ENCODE measurements around the gene JAM3.

The JAM3 gene

GRCh38 chr11:134063991-134064747, 4.7 kb upstream of the JAM3 start:
- no peak for DNase-seq
- Histone ChIP-seq H3K27me3 (no peaks in the 10 kb centered on the region), H3K36me3 (no peaks in the 10 kb centered on the region), H3K9me3 (no peaks in the 10 kb centered on the region), H3K4me3 (ENCODE audit: low read depth, low read length) (no peak overlapping the region), H3K4me1 (0 out of 2 replicates have a peak, but pooled peaks cover 3% of the 10 kb centered on the region)
- no peak for TF ChIP-seq CTCF (IDR thresholded peaks at IDR 0.05; ENCODE audit: low read depth, low read length)

GRCh38 chr11:134065381-134065780, 3.5 kb upstream of the JAM3 start:
- H3K9me3 ChIP-seq: no peaks in the 10 kb centered on the region
- H3K27me3 ChIP-seq: no peaks in the 10 kb centered on the region
- no peaks in the 10 kb centered on the region; the same call in 1 of the 2 replicates for H3K36me3 ChIP-seq
- DNase-seq: no peak
- no peak for TF ChIP-seq CTCF (IDR thresholded peaks at IDR 0.05; ENCODE audit: low read depth, low read length)
- H3K4me3 ChIP-seq (ENCODE audit: low read depth, low read length): no peak overlapping the region
- H3K4me1 ChIP-seq: peaks cover 8% of the 10 kb centered on the region

GRCh38 chr11:134066943-134067885, 1.7 kb upstream of the JAM3 start:
- Histone ChIP-seq H3K4me3 (ENCODE audit: low read depth, low read length) (no peak overlapping the region), H3K4me1 (peaks cover 10% of the 10 kb centered on the region), H3K36me3 (no peaks in the 10 kb centered on the region; the same call in 1 of the 2 replicates), H3K27me3 (no peaks in the 10 kb centered on the region), H3K9me3 (no peaks in the 10 kb centered on the region)
- TF ChIP-seq CTCF (IDR thresholded peaks at IDR 0.05; ENCODE audit: low read depth, low read length): no peak
- DNase-seq: no peak

GRCh38 chr11:134069426-134070341, 812 bp downstream of the JAM3 start:
- H3K36me3 ChIP-seq: no peaks in the 10 kb centered on the region; the same call in 1 of the 2 replicates
- peaks cover 10% of the 10 kb centered on the region for H3K4me1 ChIP-seq
- no peaks in the 10 kb centered on the region for H3K27me3 ChIP-seq
- no peak for TF ChIP-seq CTCF (IDR thresholded peaks at IDR 0.05; ENCODE audit: low read depth, low read length)
- H3K9me3 ChIP-seq: no peaks in the 10 kb centered on the region
- peak; percentile 65 for DNase-seq
- peak overlapping the region; percentile 59 for H3K4me3 ChIP-seq (ENCODE audit: low read depth, low read length)

GRCh38 chr11:134070342-134070845, 1.5 kb downstream of the JAM3 start:
- TF ChIP-seq CTCF (IDR thresholded peaks at IDR 0.05; ENCODE audit: low read depth, low read length): no peak
- Histone ChIP-seq H3K4me3 (ENCODE audit: low read depth, low read length) (peak overlapping the region; percentile 59), H3K36me3 (no peaks in the 10 kb centered on the region; the same call in 1 of the 2 replicates), H3K9me3 (no peaks in the 10 kb centered on the region), H3K4me1 (peaks cover 10% of the 10 kb centered on the region), H3K27me3 (no peaks in the 10 kb centered on the region; the same call in 1 of the 2 replicates)
- DNase-seq: no peak
